Astrocyte of the cerebellum (primary cell): ENCODE data around the gene DNAAF8.

ENCODE experiments used
- DNase-seq: peaks from one replicate; pipeline ENCODE4 v3.0.0-alpha.2; 2011; ENCODE audit warnings: low read depth
- H3K4me3 ChIP-seq: 2 replicates; pipeline ENCODE4 v1.5.1; 2011; ENCODE audit warnings: mild to moderate bottlenecking, low read depth, low read length, moderate library complexity
- CTCF ChIP-seq: IDR thresholded peaks from 2 replicates; pipeline ENCODE4 v1.5.1; 2012; ENCODE audit warnings: low read length, low read depth, moderate library complexity, mild to moderate bottlenecking; ENCODE audit errors: missing control alignments
- in situ Hi-C: cut with HindIII; loops from 2 replicates; pipeline ENCODE4 v1.10.0; 2017; ENCODE audit warnings: low sequenced_read_pairs

The DNAAF8 gene

GRCh38 chr16:4749700-4750257 lies 15.4 kb downstream of the DNAAF8 start:
- in situ Hi-C loops = no loop called here
- no peak for DNase-seq
- no peak for TF ChIP-seq CTCF
- no peak overlapping the region for H3K4me3 ChIP-seq

- in situ Hi-C loops = no loop called here
- TF ChIP-seq CTCF = no peak
- DNase-seq = no peak
- H3K4me3 ChIP-seq = no peak overlapping the region
Observed at GRCh38 chr16:4750896-4751295, 16.6 kb downstream of the DNAAF8 start.

GRCh38 chr16:4752351-4753100 lies 18.2 kb downstream of the DNAAF8 start:
- no peak for DNase-seq
- in situ Hi-C loops = no loop called here
- no peak for TF ChIP-seq CTCF

GRCh38 chr16:4753227-4753626 lies 18.9 kb downstream of the DNAAF8 start:
- no peak overlapping the region for H3K4me3 ChIP-seq
- no peak for DNase-seq
- TF ChIP-seq CTCF = no peak
- in situ Hi-C loops = no loop called here

More at GRCh38 chr16:4752351-4753100, 18.2 kb downstream of the DNAAF8 start:
- no peak overlapping the region for H3K4me3 ChIP-seq

- TF ChIP-seq CTCF = no peak
- DNase-seq = no peak
- no peak overlapping the region for H3K4me3 ChIP-seq
- in situ Hi-C loops = no loop called here
Observed at GRCh38 chr16:4754865-4755264, 20.5 kb downstream of the DNAAF8 start.

- in situ Hi-C loops = no loop called here
- no peak for TF ChIP-seq CTCF
- no peak for DNase-seq
- H3K4me3 ChIP-seq = no peak overlapping the region
Observed at GRCh38 chr16:4755687-4756086, 21.4 kb downstream of the DNAAF8 start.
